ENCODE results near the gene PCF11. TPM values are rescaled to one million over a fixed set of nuclear protein-coding genes. Genes with fewer than 3 reads are reported as not detected.
A peak's percentile ranks its signal among the peaks of the same experiment; 100 is the strongest.

PCF11 gene
- total RNA-seq, 1 experiment from 2014 or later = 46.1 TPM

GRCh38 chr11:83193315-83194280, 36.7 kb downstream of the PCF11 start, which contains the start of gene ANKRD42:
Gene ANKRD42, plus strand, starts transcription at chr11:83193712. Its CDS starts 959 bp downstream, at chr11:83194671.
- peaks cover 6% of the 10 kb centered on the region; the same call in 1 of the 2 replicates for H3K27me3 Mint-ChIP-seq (ENCODE audit: low read depth)
- H3K9me3 Mint-ChIP-seq = no peaks in the 10 kb centered on the region
- H3K36me3 Mint-ChIP-seq = peaks cover 20% of the 10 kb centered on the region
- ChIA-PET CTCF (interaction anchor here (1.0 to 1.8 kb wide), 2 partner anchors 57 to 326 kb away, joined by 3 to 5 read pairs; no protein-coding TSS in a partner anchor), POLR2A (interaction anchor here (1.8 kb wide), 1 partner anchor 36 kb away, joined by 6 read pairs; the partner anchor contains the start of gene PCF11)
- peak; percentile 86 for ATAC-seq
- peak within 1 kb of the TSS; percentile 97 for H3K4me3 Mint-ChIP-seq
- H3K27ac Mint-ChIP-seq = peak within 1 kb of the TSS; percentile 94
- peak; percentile 56; the same call in 1 of the 2 replicates for TF ChIP-seq MAX (CRISPR knock-in tag; IDR thresholded peaks at IDR 0.05)
- no peak for TF ChIP-seq ELF4 (CRISPR knock-in tag; IDR thresholded peaks at IDR 0.05; ENCODE audit: low read depth)
- TF ChIP-seq AR (CRISPR knock-in tag; IDR thresholded peaks at IDR 0.05) = no peak
- no peak for TF ChIP-seq KAT7 (CRISPR knock-in tag; IDR thresholded peaks at IDR 0.05; ENCODE audit: borderline replicate concordance)
- no peak for TF ChIP-seq ZNF396 (CRISPR knock-in tag; IDR thresholded peaks at IDR 0.05; ENCODE audit: borderline replicate concordance)
- 0 out of 2 replicates have a peak, but pooled peaks have one; percentile 58 for TF ChIP-seq GABPB1 (CRISPR knock-in tag; IDR thresholded peaks at IDR 0.05)
- TF ChIP-seq IRF2 (CRISPR knock-in tag; IDR thresholded peaks at IDR 0.05; ENCODE audit: borderline replicate concordance, low read depth) = no peak
- TF ChIP-seq SMAD3 (CRISPR knock-in tag; IDR thresholded peaks at IDR 0.05; ENCODE audit: borderline replicate concordance) = 0 out of 2 replicates have a peak, but pooled peaks have one; percentile 54
- TF ChIP-seq FOXP1 (CRISPR knock-in tag; IDR thresholded peaks at IDR 0.05; ENCODE audit: borderline replicate concordance) = 0 out of 2 replicates have a peak, but pooled peaks have one; percentile 38
- no peak for TF ChIP-seq ETV6 (CRISPR knock-in tag; IDR thresholded peaks at IDR 0.05)
- peak; percentile 93 for TF ChIP-seq CREM (CRISPR knock-in tag; IDR thresholded peaks at IDR 0.05)
- no peak for TF ChIP-seq CTCF (IDR thresholded peaks at IDR 0.05)
- TF ChIP-seq TEAD1 (CRISPR knock-in tag; IDR thresholded peaks at IDR 0.05) = peak; percentile 54; the same call in 1 of the 2 replicates
- peak; percentile 84 for TF ChIP-seq FOXK1 (CRISPR knock-in tag; IDR thresholded peaks at IDR 0.05)
- no peak for TF ChIP-seq ZNF416 (CRISPR knock-in tag; IDR thresholded peaks at IDR 0.05)
- no peak for TF ChIP-seq NFYB (CRISPR knock-in tag; conservative IDR thresholded peaks at IDR 0.05; ENCODE audit: low read depth)
- TF ChIP-seq CBFB (CRISPR knock-in tag; IDR thresholded peaks at IDR 0.05; ENCODE audit: low read depth) = no peak
- TF ChIP-seq NFE2L1 (CRISPR knock-in tag; IDR thresholded peaks at IDR 0.05) = no peak
- no peak for TF ChIP-seq PREB (CRISPR knock-in tag; IDR thresholded peaks at IDR 0.05; ENCODE audit: borderline replicate concordance)
- no peak for TF ChIP-seq OVOL2 (CRISPR knock-in tag; IDR thresholded peaks at IDR 0.05; ENCODE audit: borderline replicate concordance)
- TF ChIP-seq ZBTB43 (CRISPR knock-in tag; IDR thresholded peaks at IDR 0.05) = no peak
- no peak for TF ChIP-seq ZNF671 (CRISPR knock-in tag; IDR thresholded peaks at IDR 0.05)
- no peak for TF ChIP-seq HMGA2 (CRISPR knock-in tag; IDR thresholded peaks at IDR 0.05)
- no peak for TF ChIP-seq ZNF263 (CRISPR knock-in tag; IDR thresholded peaks at IDR 0.05; ENCODE audit: low read depth)
- TF ChIP-seq SP1 (CRISPR knock-in tag; conservative IDR thresholded peaks at IDR 0.05) = peak; percentile 37; the same call in 1 of the 2 replicates
- TF ChIP-seq ZNF121 (CRISPR knock-in tag; IDR thresholded peaks at IDR 0.05) = no peak
- peak; percentile 87 for DNase-seq (ENCODE audit: low spot score)
- H3K4me1 Mint-ChIP-seq = peaks cover 18% of the 10 kb centered on the region
